ENCODE data around the gene INF2. TPM values are rescaled to one million over a fixed set of nuclear protein-coding genes. Genes with fewer than 3 reads are reported as not detected.

INF2 gene
- total RNA-seq, 1 experiment from 2014 or later = 58.3 TPM

DNA sequence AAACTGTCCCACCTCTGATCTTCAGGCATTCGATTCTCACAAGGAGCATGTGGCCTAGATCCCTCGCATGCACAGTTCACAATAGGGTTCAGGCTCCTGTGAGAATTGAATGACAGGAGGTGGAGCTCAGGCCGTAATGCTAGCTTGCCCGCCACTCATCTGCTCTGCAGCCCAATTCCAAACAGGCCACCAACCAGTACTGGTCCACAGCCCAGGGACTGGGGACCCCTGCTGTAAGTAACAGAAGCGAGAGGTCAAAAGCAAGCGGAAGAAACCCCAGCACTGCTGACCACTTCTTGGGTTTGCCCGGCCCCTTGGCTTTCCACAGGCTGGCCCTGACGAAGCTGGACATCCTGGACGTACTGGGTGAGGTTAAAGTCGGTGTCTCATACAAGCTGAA, 55.1 kb downstream of the INF2 start:
- no peak overlapping the region for H3T11ph ChIP-seq (ENCODE audit: low read length)
- Mint-ChIP-seq H3K27ac (no peak overlapping the region), H3K4me3 (no peak overlapping the region), H3K4me1 (peaks cover 4 to 7% of the 10 kb centered on the region in 2 experiments), H3K36me3 (ENCODE audit: insufficient read depth in 1 of 3, low read depth in 3 of 3) (peaks cover 3 to 26% (median 4%) of the 10 kb centered on the region in 3 experiments; a peak in 6 of 7 replicates), H3K9me3 (no peaks in the 10 kb centered on the region), H3K27me3 (ENCODE audit: low read depth) (peaks cover 2% of the 10 kb centered on the region)
- no peak overlapping the region for H2AK5ac ChIP-seq (ENCODE audit: insufficient read length, low read length)
- no peak overlapping the region for H4K91ac ChIP-seq (ENCODE audit: insufficient read length, low read depth, low read length)
- no peak overlapping the region for H3K27ac ChIP-seq (ENCODE audit: insufficient read length, low read depth, low read length)
- no peaks in the 10 kb centered on the region for H3K4me1 ChIP-seq (ENCODE audit: insufficient read depth, low read length)
- peaks cover 2% of the 10 kb centered on the region for H3K9me3 ChIP-seq (ENCODE audit: control insufficient read depth, low read depth, low read length)
- no peak overlapping the region for H3K14ac ChIP-seq (ENCODE audit: insufficient read depth, low read length)
- H3K56ac ChIP-seq (ENCODE audit: insufficient read length, low read depth, low read length) = no peak overlapping the region
- H4K20me1 ChIP-seq (ENCODE audit: control insufficient read depth, insufficient read depth, insufficient read length) = no peaks in the 10 kb centered on the region
- no peak overlapping the region for H3K4me2 ChIP-seq (ENCODE audit: insufficient read depth, insufficient read length, low read length)
- no peak overlapping the region for H2BK20ac ChIP-seq (ENCODE audit: low read depth, low read length, poor library complexity, severe bottlenecking)
- no peak overlapping the region for H2BK15ac ChIP-seq (ENCODE audit: low read depth, low read length)
- TF ChIP-seq, protein P1, sequence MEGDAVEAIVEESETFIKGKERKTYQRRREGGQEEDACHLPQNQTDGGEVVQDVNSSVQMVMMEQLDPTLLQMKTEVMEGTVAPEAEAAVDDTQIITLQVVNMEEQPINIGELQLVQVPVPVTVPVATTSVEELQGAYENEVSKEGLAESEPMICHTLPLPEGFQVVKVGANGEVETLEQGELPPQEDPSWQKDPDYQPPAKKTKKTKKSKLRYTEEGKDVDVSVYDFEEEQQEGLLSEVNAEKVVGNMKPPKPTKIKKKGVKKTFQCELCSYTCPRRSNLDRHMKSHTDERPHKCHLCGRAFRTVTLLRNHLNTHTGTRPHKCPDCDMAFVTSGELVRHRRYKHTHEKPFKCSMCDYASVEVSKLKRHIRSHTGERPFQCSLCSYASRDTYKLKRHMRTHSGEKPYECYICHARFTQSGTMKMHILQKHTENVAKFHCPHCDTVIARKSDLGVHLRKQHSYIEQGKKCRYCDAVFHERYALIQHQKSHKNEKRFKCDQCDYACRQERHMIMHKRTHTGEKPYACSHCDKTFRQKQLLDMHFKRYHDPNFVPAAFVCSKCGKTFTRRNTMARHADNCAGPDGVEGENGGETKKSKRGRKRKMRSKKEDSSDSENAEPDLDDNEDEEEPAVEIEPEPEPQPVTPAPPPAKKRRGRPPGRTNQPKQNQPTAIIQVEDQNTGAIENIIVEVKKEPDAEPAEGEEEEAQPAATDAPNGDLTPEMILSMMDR (conservative IDR thresholded peaks at IDR 0.05) = no peak
- H3K27me3 ChIP-seq (ENCODE audit: insufficient read depth, low read length) = no peaks in the 10 kb centered on the region
- no peaks in the 10 kb centered on the region for H3K79me2 ChIP-seq (ENCODE audit: insufficient read depth, low read length)
- DNase-seq = no peak
- no peak overlapping the region for H2BK12ac ChIP-seq (ENCODE audit: insufficient read length, low read depth, low read length)
- no CpG with 5 or more reads among the region's 10 CpGs for WGBS (ENCODE audit: extremely low coverage, insufficient read length, low lambda C conversion rate)
- no peak overlapping the region for H3K9ac ChIP-seq (ENCODE audit: extremely low read depth, insufficient read length, low read length)
- H4K5ac ChIP-seq (ENCODE audit: insufficient read length, low read depth, low read length) = no peak overlapping the region
- no peak overlapping the region for H2BK5ac ChIP-seq (ENCODE audit: insufficient read length, low read length)
- no peak overlapping the region for H4K8ac ChIP-seq (replicated peaks; ENCODE audit: insufficient read length, low read depth, low read length)
- H3K4ac ChIP-seq (ENCODE audit: low read depth, low read length) = no peak overlapping the region
- H3K18ac ChIP-seq (ENCODE audit: insufficient read length, low read depth, low read length) = no peak overlapping the region
- H3K23ac ChIP-seq (ENCODE audit: insufficient read length, low read depth, low read length) = no peak overlapping the region
- no peaks in the 10 kb centered on the region for H3K23me2 ChIP-seq (ENCODE audit: insufficient read length, low read depth, low read length, poor library complexity, severe bottlenecking)
- no peak overlapping the region for H2BK120ac ChIP-seq (ENCODE audit: low read depth, low read length, poor library complexity, severe bottlenecking)
- no peaks in the 10 kb centered on the region for H3K79me1 ChIP-seq (ENCODE audit: insufficient read depth, low read depth, low read length, poor library complexity, severe bottlenecking)
- no peak overlapping the region for H2AFZ ChIP-seq (ENCODE audit: low read length)

Data from H9 (cell line).